ENCODE results near the gene AKT1S1.

AKT1S1 gene

DNA sequence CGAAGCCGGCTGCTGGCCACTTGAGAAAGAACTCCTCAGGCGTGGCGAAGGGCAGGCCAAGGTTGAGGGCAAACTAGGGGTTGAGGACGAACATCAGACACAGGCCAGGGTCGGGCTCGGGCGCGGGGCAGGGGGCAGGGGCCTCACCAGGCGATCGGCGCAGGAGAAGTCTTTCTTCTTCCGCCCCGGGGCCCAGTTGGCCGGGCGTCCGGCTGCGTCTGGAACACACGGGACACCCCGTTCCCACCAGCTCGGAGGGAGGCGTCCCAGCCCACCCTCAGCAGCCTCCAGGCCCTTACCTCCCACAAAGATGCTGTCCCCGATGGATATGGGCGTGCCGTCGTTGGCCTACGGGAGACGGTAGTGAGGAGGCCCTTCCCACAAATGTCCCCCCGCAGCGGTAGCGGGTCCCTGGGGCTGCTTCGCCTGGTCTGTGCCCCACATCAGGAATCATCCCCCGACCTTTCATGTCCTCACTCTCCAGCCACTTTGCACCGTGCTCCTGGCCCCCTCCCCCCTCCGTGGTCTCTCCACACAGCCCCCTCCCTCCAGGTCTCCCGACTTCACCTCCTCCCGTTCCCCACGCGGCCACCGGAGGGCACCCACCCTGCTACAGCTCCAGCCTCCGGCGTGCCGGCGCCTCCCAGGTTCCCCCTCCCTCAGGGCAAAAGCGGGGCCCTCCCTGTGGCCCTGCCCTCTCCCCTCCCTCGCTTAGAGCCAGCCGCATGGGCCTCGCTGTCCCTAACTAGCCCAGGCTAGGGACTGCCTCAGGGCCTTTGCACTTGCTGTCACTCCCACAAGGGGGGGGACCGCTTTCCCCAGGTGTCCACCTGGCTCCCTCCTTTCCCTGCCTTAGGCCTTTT, 14.5 kb downstream of the AKT1S1 start:
- DNase-seq (ENCODE audit: low spot score in 2 of 2), result peak in 1 of 2 experiments; percentile 80
- Histone ChIP-seq H3K4me1 (peaks cover 18% of the 10 kb centered on the region), H3K27me3 (ENCODE audit: low read depth) (no peaks in the 10 kb centered on the region), H3K9me3 (no peaks in the 10 kb centered on the region), H3K4me3 (no peak overlapping the region), H3K36me3 (replicated peaks) (peaks cover 63% of the 10 kb centered on the region)
- in situ Hi-C loops (cut with MboI; ENCODE audit: low sequenced_read_pairs), result loop anchor here (25.0 kb wide), 1 partner anchor 375 kb away; the partner anchor contains the start of genes RPL13A and RPS11

DNA sequence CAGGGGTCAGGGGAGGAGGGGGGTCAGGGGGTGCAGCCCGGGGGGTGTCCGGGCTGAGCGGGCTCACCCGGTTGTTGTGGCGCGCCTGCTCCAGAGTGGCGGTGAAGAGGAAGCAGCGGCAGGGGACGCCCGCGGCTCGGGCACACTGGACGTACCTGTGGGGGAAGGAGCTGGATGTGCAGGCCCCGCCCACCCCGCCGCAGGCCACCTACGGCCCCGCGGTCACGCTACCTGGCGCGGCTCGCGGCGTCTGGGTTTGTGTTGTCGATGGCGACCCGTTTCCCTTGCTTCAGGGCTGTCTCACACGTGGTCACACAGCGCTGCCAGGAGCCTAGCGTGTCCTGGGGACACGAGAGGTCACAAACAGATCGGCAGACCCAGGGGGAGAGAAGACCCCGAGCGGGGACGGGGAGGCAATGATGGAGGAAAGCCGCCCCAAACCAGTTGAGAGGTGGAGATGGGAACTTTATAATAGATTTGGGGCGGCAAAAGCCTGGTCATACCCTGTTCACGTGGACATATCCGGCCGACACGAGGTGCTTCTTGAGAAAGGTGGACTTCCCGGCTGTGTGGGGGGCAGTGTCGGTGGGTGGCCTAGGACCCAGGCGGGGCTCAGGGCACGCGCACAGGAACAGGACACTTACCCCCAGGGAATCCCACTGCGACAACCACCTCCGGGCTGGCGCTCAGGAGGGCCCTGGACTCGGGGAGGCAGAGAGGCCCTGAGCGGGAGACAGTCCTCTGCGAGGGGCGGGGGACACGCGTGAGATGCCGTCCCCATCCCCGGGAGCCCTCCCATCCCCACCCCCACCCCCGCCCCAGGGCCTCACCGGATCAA, 15.4 kb downstream of the AKT1S1 start:
- no peaks in the 10 kb centered on the region for H3K27me3 ChIP-seq (ENCODE audit: low read depth)
- peaks cover 18% of the 10 kb centered on the region for H3K4me1 ChIP-seq
- no peaks in the 10 kb centered on the region for H3K9me3 ChIP-seq
- in situ Hi-C loops (cut with MboI; ENCODE audit: low sequenced_read_pairs), result loop anchor here (25.0 kb wide), 1 partner anchor 374 kb away; the partner anchor contains the start of genes RPL13A and RPS11
- no peak overlapping the region for H3K4me3 ChIP-seq
- H3K36me3 ChIP-seq (replicated peaks), result peaks cover 71% of the 10 kb centered on the region
- DNase-seq (ENCODE audit: low spot score in 2 of 2), result no peak

DNA sequence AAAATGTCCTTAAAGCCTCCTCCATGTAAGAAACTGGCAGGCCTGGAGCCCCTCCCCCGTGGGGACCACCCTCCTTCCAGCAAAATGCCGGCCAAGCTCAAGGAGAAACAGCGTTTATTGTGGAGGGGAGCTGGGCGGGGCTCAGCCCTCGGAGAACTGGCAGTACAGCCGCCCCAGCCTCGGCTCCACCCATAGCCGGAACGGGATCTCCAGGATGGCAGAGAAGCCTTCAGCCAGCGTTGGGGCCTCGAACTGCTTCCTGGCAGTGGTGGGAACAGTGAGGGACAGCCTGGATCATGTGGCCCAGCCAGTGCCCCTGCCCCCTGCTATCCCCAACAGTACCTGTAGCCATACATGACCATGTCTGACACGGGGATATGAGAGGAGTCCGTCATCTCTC, 16.0 kb downstream of the AKT1S1 start:
- Histone ChIP-seq H3K9me3 (no peaks in the 10 kb centered on the region), H3K36me3 (replicated peaks) (peaks cover 76% of the 10 kb centered on the region), H3K4me1 (peaks cover 13% of the 10 kb centered on the region), H3K4me3 (no peak overlapping the region), H3K27me3 (ENCODE audit: low read depth) (no peaks in the 10 kb centered on the region)
- peak in 1 of 2 experiments; percentile 72 for DNase-seq (ENCODE audit: low spot score in 2 of 2)
- in situ Hi-C loops (cut with MboI; ENCODE audit: low sequenced_read_pairs), result loop anchor here (25.0 kb wide), 1 partner anchor 374 kb away; the partner anchor contains the start of genes RPL13A and RPS11

DNA sequence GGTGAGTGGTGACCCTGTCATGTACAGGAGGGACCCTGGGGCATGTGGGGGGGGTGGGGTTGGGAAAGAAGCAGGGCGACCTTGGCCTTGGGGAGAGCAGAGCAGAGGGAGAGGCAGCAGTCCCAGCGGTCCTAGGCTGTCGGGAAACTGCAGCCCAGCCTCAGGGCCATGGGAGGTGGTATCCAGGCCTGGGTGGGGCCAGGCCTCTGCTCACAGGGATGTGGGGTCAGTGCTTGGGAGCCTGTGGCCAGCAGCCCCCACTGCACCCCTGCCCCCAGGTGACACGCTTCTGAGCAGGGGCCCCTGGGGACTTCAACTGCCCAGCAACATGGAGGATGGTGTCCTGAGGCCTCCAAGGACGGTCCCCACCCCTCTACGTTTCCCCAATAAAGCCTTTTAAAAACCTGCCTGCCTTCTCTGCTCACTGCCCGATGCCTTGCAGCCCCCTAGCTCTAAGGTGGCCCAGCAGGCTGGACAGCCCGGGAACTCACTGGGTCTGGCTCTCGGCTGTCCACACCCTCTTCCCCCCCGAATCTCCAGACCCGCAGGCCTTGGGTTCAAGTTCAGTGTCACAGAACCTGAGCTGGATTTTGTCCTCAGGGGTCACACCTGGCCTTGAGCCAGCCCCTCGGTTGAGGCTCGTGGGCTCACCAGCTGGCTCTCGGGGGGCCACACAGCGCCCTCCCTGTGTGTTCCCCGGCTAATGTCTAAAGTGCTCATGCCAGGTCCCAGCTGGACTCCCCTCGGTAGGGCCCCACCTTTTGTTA, 16.6 kb downstream of the AKT1S1 start:
- Histone ChIP-seq H3K4me3 (no peak overlapping the region), H3K36me3 (replicated peaks) (peaks cover 82% of the 10 kb centered on the region), H3K4me1 (peaks cover 7% of the 10 kb centered on the region), H3K9me3 (no peaks in the 10 kb centered on the region), H3K27me3 (ENCODE audit: low read depth) (no peaks in the 10 kb centered on the region)
- in situ Hi-C loops (cut with MboI; ENCODE audit: low sequenced_read_pairs), result loop anchor here (25.0 kb wide), 1 partner anchor 373 kb away; the partner anchor contains the start of genes RPL13A and RPS11
- no peak for DNase-seq (ENCODE audit: low spot score in 2 of 2)

DNA sequence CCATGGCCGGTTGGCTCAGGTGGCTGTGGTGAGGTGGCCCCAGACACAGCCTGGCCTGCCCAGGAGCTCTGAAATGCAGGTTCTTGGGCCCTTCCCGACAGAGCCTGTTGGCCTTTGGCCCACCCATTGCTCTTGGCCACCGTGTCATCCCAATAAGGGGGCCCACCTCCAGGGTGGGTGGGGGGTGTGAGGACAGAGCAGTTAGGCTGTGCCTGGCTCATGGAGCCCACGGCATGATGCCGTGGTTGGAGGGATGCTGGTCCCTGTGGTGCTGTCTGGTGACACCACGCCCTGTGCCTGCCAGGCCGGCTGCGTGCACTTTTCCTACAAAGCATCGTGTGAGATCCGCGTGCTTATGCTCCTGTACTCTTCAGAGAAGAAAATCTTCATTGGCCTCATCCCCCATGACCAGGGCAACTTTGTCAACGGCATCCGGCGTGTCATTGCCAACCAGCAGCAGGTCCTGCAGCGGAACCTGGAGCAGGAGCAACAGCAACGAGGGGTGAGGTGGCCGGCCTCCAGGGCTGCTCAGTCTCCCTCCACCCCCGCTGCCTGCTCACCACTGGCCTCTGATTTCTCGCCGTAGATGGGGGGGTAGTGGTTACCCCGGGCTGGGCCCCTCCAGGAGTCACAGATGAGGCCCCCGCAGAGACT, 17.3 kb downstream of the AKT1S1 start:
- peaks cover 85% of the 10 kb centered on the region for H3K36me3 ChIP-seq (replicated peaks)
- H3K4me1 ChIP-seq, result peaks cover 4% of the 10 kb centered on the region
- in situ Hi-C loops (cut with MboI; ENCODE audit: low sequenced_read_pairs), result loop anchor here (25.0 kb wide), 1 partner anchor 373 kb away; the partner anchor contains the start of genes RPL13A and RPS11
- DNase-seq (ENCODE audit: low spot score in 2 of 2), result no peak
- H3K9me3 ChIP-seq, result no peaks in the 10 kb centered on the region
- no peak overlapping the region for H3K4me3 ChIP-seq
- no peaks in the 10 kb centered on the region for H3K27me3 ChIP-seq (ENCODE audit: low read depth)

DNA sequence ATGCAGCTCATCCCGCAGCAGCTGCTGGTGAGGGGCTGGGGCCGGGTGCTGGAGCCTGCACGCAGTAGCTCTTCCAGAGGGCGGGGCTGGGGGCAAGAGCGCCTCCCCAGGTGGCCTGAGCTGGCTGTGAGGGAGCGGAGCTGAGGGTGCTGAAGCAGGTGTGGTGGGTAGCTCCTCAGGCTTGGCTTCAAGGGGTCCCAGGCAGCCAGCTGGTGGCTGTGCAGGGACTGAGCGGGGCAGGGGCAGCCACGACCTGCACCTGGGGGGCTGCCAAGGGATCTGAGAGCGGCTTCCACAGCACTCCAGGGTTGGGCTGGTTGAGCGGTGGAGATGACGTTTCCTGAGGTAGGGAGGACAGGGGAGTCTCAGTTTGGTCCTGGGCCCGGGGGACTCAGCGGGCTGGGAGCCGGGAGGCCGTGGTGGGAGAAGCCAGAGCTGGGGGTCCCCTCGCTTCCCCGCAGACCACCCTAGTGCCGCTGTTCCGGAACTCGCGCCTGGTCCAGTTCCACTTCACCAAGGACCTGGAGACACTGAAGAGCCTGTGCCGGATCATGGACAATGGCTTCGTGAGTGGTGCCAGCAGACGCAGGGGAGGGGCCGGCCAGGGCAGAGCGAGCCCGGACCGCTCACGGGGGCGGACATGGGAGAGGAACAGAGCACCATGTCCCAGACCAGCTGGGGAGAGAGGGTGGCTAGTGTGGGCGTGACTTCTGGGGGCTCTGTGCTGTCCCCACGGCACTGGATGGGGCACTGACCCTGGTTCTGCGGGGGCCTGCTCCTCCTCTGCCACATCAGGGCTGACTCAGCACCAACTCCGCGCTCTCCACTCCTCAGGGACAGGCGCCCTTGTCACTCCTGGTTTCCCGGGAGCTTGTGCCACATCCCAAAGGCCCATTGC, 18.8 kb downstream of the AKT1S1 start:
- Histone ChIP-seq H3K9me3 (no peaks in the 10 kb centered on the region), H3K4me3 (no peak overlapping the region), H3K36me3 (replicated peaks) (peaks cover 78% of the 10 kb centered on the region), H3K27me3 (ENCODE audit: low read depth) (no peaks in the 10 kb centered on the region), H3K4me1 (peaks cover 4% of the 10 kb centered on the region; the same call in 1 of the 2 replicates)
- DNase-seq (ENCODE audit: low spot score in 2 of 2), result no peak
- in situ Hi-C loops (cut with MboI; ENCODE audit: low sequenced_read_pairs), result loop anchor here (25.0 kb wide), 1 partner anchor 371 kb away; the partner anchor contains the start of genes RPL13A and RPS11

DNA sequence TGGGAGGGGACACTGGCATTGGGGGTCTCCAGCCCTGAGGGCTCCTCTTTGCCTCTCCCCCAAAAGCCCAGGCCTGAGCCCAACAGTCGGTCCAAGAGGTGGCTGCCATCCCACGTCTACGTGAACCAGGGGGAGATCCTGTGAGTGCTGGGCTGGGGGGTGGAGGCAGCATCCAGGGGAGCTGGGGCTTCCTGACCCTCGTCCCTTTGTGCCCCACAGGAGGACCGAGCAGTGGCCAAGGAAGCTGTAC, 19.4 kb downstream of the AKT1S1 start:
- DNase-seq (ENCODE audit: low spot score in 2 of 2), result no peak
- H3K9me3 ChIP-seq, result no peaks in the 10 kb centered on the region
- no peak overlapping the region for H3K4me3 ChIP-seq
- in situ Hi-C loops (cut with MboI; ENCODE audit: low sequenced_read_pairs), result loop anchor here (25.0 kb wide), 1 partner anchor 370 kb away; the partner anchor contains the start of genes RPL13A and RPS11
- peaks cover 74% of the 10 kb centered on the region for H3K36me3 ChIP-seq (replicated peaks)
- peaks cover 4% of the 10 kb centered on the region for H3K4me1 ChIP-seq
- H3K27me3 ChIP-seq (ENCODE audit: low read depth), result no peaks in the 10 kb centered on the region

DNA sequence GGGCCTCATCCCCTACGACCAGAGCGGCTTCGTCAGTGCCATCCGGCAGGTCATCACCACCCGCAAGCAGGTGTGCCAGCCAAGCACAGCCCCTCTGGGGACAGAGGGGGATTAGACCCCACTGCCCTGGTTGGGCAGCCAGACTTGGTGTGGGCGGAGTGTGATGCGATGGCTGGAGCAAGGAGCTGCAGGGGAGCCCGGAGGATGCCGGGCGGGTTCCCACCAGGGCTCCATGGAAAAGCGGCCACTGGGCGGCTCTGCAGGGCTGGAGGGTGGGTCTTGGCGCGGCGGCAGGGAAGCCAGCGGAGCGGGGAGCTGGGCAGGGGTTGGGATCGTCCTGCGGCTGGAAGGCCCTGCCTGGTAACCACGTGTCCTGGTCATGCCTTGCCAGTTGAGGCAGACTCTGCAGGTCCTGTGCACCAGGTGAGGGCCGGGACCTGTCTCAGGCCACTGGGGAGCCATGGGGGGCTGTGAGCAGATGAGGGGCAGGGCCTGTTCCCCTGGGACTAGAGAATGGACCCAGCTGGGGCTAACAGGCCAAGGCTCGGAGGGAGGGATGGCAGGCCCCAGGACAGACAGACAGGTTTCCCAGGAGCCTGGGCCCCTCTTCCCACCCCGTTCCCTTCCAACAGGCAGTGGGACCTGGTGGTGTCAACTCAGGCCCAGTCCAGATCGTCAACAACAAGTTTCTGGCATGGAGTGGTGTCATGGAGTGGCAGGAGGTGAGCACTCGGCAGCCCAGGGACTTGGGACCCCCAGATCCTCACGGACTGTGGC, 19.9 kb downstream of the AKT1S1 start:
- Histone ChIP-seq H3K4me1 (peaks cover 9% of the 10 kb centered on the region), H3K4me3 (no peak overlapping the region), H3K27me3 (ENCODE audit: low read depth) (no peaks in the 10 kb centered on the region), H3K36me3 (replicated peaks) (peaks cover 75% of the 10 kb centered on the region), H3K9me3 (no peaks in the 10 kb centered on the region)
- in situ Hi-C loops (cut with MboI; ENCODE audit: low sequenced_read_pairs), result loop anchor here (25.0 kb wide), 1 partner anchor 370 kb away; the partner anchor contains the start of genes RPL13A and RPS11
- no peak for DNase-seq (ENCODE audit: low spot score in 2 of 2)

DNA sequence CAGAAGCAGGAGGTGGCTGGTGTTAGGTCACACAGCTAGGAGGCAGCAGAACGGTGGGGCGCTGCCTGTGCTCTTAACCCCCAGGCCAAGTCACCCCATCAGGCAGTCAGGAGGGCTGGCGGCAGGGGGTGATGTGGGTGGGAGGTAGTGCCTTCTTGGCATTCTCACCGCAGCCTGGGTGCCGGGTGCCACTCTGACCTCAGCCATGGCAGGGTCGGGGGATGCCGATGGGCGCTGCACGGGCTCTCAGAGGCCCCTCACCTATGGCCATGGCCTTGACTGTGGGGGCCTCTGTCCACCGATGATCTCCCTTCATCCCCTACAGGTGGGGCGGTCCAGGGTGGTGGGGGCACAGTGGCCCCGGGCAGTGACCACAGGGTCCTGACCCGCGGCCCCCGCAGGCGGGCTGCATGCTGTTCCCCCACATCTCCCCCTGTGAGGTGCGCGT, 20.6 kb downstream of the AKT1S1 start:
- H3K27me3 ChIP-seq (ENCODE audit: low read depth), result no peaks in the 10 kb centered on the region
- no peak for DNase-seq (ENCODE audit: low spot score in 2 of 2)
- H3K36me3 ChIP-seq (replicated peaks), result peaks cover 77% of the 10 kb centered on the region
- in situ Hi-C loops (cut with MboI; ENCODE audit: low sequenced_read_pairs), result loop anchor here (25.0 kb wide), 1 partner anchor 369 kb away; the partner anchor contains the start of genes RPL13A and RPS11
- H3K9me3 ChIP-seq, result no peaks in the 10 kb centered on the region
- no peak overlapping the region for H3K4me3 ChIP-seq
- peaks cover 11% of the 10 kb centered on the region for H3K4me1 ChIP-seq

DNA sequence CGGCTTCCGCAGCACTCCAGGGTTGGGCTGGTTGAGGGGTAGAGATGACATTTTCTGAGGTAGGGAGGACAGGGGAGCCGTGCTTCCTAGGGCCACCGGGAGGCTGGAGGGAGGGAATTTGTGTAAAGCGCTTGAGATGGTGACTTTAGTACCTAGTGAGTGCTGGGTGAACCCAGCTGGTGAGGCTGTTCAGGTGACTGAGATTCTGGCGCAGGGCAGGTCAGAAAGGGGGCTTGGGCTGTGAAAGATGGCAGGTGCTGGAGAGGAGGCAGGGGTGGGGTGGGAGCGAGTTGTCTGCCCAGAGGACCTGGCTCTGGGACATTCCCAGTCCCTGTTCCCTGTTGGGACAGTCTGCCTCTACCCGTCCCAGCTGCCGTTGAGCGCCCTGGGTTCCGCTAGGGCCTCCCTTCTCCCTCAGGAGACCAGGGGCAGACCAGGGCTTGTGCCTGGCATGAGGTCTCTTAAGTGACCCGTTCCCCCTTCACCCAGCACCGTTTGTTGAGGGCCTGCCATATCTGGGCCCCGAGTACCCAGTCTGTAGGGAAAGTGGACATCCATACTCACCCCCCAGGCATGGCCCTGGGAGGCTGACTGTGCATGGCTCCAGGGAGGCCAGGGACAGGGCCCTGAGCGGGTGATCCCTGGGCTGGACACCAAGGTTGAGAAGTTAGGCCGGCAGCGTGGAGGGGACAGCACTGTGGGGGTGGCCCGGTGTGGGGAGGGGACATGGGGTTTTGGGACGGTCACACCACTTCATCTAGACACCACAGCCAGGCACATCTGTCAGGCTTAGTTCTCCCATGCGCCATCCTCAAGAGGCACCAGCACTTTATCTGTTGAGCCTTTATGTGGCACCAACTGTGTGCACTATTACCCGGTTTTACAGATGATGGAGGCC, 21.2 kb downstream of the AKT1S1 start:
- DNase-seq (ENCODE audit: low spot score in 2 of 2), result no peak
- peaks cover 11% of the 10 kb centered on the region for H3K4me1 ChIP-seq
- H3K36me3 ChIP-seq (replicated peaks), result peaks cover 73% of the 10 kb centered on the region
- H3K9me3 ChIP-seq, result no peaks in the 10 kb centered on the region
- H3K27me3 ChIP-seq (ENCODE audit: low read depth), result no peaks in the 10 kb centered on the region
- no peak overlapping the region for H3K4me3 ChIP-seq
- in situ Hi-C loops (cut with MboI; ENCODE audit: low sequenced_read_pairs), result loop anchor here (25.0 kb wide), 1 partner anchor 369 kb away; the partner anchor contains the start of genes RPL13A and RPS11
